Gastrocnemius medialis (tissue), 4 donors: ENCODE data around the gene SLC24A3. TPM values are rescaled to one million over a fixed set of nuclear protein-coding genes. Genes with fewer than 3 reads are reported as not detected.

Experiments used
- ATAC-seq, 2 donors: fragments of 150-250 bp; one replicate each; pipeline ENCODE4 v1.9.1; 2016
- DNase-seq, 2 donors: peaks; one replicate each; pipeline ENCODE4 v3.0.0-alpha.2; 2019
- H3K27ac ChIP-seq, 4 donors: fragments of 200-600 bp; sonication (generic); 1 replicate in 1 of 4; 2 replicates in 3 of 4; pipeline ENCODE4 v1.5.1; 2016 to 2018; ENCODE audit warnings: mild to moderate bottlenecking in 2 of 4, moderate library complexity in 1 of 4
- H3K27me3 ChIP-seq, 3 donors: fragments of 200-600 bp; sonication (generic) in 2 of 3; 1 replicate in 1 of 3; 2 replicates in 2 of 3; pipeline versions ENCODE4 v1.5.1 to v1.6.0; 2016 to 2019; ENCODE audit warnings: mild to moderate bottlenecking in 1 of 3, moderate library complexity in 1 of 3
- H3K36me3 ChIP-seq, 2 donors: fragments of 200-600 bp; sonication (generic) in 1 of 2; one replicate each; pipeline ENCODE4 v1.5.1; 2017 to 2018
- H3K4me1 ChIP-seq, 2 donors: fragments of 200-600 bp; sonication (generic) in 1 of 2; one replicate each; pipeline ENCODE4 v1.5.1; 2016 to 2017; ENCODE audit warnings: mild to moderate bottlenecking in 2 of 2
- H3K4me3 ChIP-seq, 4 donors: fragments of 200-600 bp; sonication (generic) in 3 of 4; 1 replicate in 1 of 4; 2 replicates in 3 of 4; pipeline ENCODE4 v1.5.1; 2016 to 2019; ENCODE audit warnings: mild to moderate bottlenecking in 2 of 4
- H3K9me3 ChIP-seq, 3 donors: fragments of 200-600 bp; sonication (generic) in 2 of 3; 1 replicate in 1 of 3; 2 replicates in 2 of 3; pipeline ENCODE4 v1.5.1; 2016 to 2019
- CTCF ChIP-seq, 5 experiments: fragments of 450-650 bp in 3 of 5; fragments of 200-600 bp in 2 of 5; sonication (generic) in 2 of 5; IDR thresholded peaks in 4 of 5; conservative IDR thresholded peaks in 1 of 5; 1 replicate in 4 of 5; 2 replicates in 1 of 5; pipeline ENCODE4 v1.5.1; 2016 to 2019; ENCODE audit warnings: antibody characterized with exemption in 5 of 5, mild to moderate bottlenecking in 3 of 5, moderate library complexity in 3 of 5
- POLR2A ChIP-seq, 2 donors: fragments of 450-650 bp; IDR thresholded peaks; one replicate each; pipeline ENCODE4 v1.6.1; 2017; ENCODE audit warnings: antibody characterized with exemption in 2 of 2, mild to moderate bottlenecking in 2 of 2, moderate library complexity in 2 of 2
- in situ Hi-C, 4 donors: fragments of 200-750 bp; cut with MboI; loops; one replicate each; pipeline versions ENCODE4 v1.15.0 to v1.8.0; 2017; ENCODE audit warnings: low sequenced_read_pairs in 4 of 4
- intact Hi-C: fragments of 100-400 bp; cut with DNase I; formaldehyde crosslinking; loops from one replicate; pipeline ENCODE4 v1.15.1; 2023; ENCODE audit warnings: low total_unique reads
- total RNA-seq, 4 donors: library from RNA; depleted of rRNA; stranded (reverse); fragments of >200 nt; gene quantifications; one replicate each; pipeline versions ENCODE4 v1.1.0 to v1.2.3, GENCODE V29; 2016

SLC24A3 gene
- total RNA-seq, 4 donors from 2014 or later = 3.3 to 7.8 (median 6.7) TPM

- H3K4me1 ChIP-seq = peaks cover 13 to 21% of the 10 kb centered on the region in 2 donors
- H3K9me3 ChIP-seq = no peaks in the 10 kb centered on the region
- TF ChIP-seq POLR2A (IDR thresholded peaks at IDR 0.05) (no peak), CTCF (IDR thresholded peaks at IDR 0.05 in 4 of 5, conservative IDR thresholded peaks at IDR 0.05 in 1 of 5) (no peak)
- ATAC-seq (no peak), DNase-seq (no peak)
- in situ Hi-C loops (no loop called here), intact Hi-C loops (no loop called here)
- no peaks in the 10 kb centered on the region for H3K27me3 ChIP-seq
- H3K4me3 ChIP-seq = no peak overlapping the region
- no peak overlapping the region for H3K27ac ChIP-seq
- no peaks in the 10 kb centered on the region for H3K36me3 ChIP-seq
Observed at GRCh38 chr20:19277381-19277780, 64.9 kb downstream of the SLC24A3 start.

- in situ Hi-C loops = no loop called here
- Histone ChIP-seq H3K4me3 (no peak overlapping the region), H3K27ac (no peak overlapping the region), H3K27me3 (no peaks in the 10 kb centered on the region), H3K36me3 (no peaks in the 10 kb centered on the region), H3K4me1 (peaks cover 12 to 13% of the 10 kb centered on the region in 2 donors), H3K9me3 (no peaks in the 10 kb centered on the region)
- ATAC-seq = no peak
- intact Hi-C loops = no loop called here
- TF ChIP-seq CTCF (IDR thresholded peaks at IDR 0.05 in 4 of 5, conservative IDR thresholded peaks at IDR 0.05 in 1 of 5) (no peak), POLR2A (IDR thresholded peaks at IDR 0.05) (no peak)
- no peak for DNase-seq
Observed at GRCh38 chr20:19283490-19284025, 71.1 kb downstream of the SLC24A3 start.

GRCh38 chr20:19284400-19285178 lies 72.1 kb downstream of the SLC24A3 start:
- ATAC-seq = peak in 1 of 2 donors; percentile 59
- Histone ChIP-seq H3K4me3 (no peak overlapping the region), H3K27me3 (no peaks in the 10 kb centered on the region), H3K27ac (no peak overlapping the region), H3K9me3 (no peaks in the 10 kb centered on the region), H3K36me3 (no peaks in the 10 kb centered on the region), H3K4me1 (peaks cover 12 to 13% of the 10 kb centered on the region in 2 donors)
- in situ Hi-C loops (no loop called here), intact Hi-C loops (no loop called here)
- TF ChIP-seq CTCF (IDR thresholded peaks at IDR 0.05 in 4 of 5, conservative IDR thresholded peaks at IDR 0.05 in 1 of 5) = no peak
- TF ChIP-seq POLR2A (IDR thresholded peaks at IDR 0.05) = no peak
- DNase-seq = no peak

- DNase-seq = no peak
- Histone ChIP-seq H3K36me3 (no peaks in the 10 kb centered on the region), H3K4me3 (no peak overlapping the region), H3K27ac (no peak overlapping the region), H3K27me3 (no peaks in the 10 kb centered on the region), H3K9me3 (no peaks in the 10 kb centered on the region), H3K4me1 (peaks cover 12 to 13% of the 10 kb centered on the region in 2 donors)
- in situ Hi-C loops = no loop called here
- intact Hi-C loops = no loop called here
- TF ChIP-seq POLR2A (IDR thresholded peaks at IDR 0.05) (no peak), CTCF (IDR thresholded peaks at IDR 0.05 in 4 of 5, conservative IDR thresholded peaks at IDR 0.05 in 1 of 5) (no peak)
- ATAC-seq = no peak
Observed at GRCh38 chr20:19285436-19285835, 73.0 kb downstream of the SLC24A3 start.
